Measurements from ENCODE around the gene AKT1S1.
A peak's percentile ranks its signal among the peaks of the same experiment; 100 is the strongest.

The AKT1S1 gene

DNA sequence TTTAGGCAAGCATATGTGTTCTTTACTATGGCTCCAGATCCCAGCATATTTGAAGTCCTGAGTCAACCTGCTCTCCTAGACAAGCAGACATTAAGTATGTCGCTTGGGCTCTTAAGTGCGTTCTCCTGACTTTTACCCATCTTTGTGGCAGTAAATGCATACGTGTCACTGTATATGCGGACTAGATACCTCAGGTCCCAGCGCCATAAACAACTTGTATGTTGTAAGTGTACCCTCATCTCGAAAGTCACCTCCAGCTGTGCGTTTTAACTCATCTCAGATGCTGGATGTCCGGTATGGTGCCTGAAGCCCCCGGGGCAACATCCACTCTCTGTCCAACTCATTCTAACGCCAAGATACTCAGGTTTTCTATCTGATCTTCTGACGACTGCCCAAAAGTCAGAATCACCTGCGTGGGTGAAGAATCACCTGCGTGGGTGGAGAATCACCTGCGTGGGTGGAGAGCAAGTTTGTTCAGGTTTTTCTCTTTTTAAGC is 24.5 kb downstream of the AKT1S1 start:
- DNase-seq, result no peak

DNA sequence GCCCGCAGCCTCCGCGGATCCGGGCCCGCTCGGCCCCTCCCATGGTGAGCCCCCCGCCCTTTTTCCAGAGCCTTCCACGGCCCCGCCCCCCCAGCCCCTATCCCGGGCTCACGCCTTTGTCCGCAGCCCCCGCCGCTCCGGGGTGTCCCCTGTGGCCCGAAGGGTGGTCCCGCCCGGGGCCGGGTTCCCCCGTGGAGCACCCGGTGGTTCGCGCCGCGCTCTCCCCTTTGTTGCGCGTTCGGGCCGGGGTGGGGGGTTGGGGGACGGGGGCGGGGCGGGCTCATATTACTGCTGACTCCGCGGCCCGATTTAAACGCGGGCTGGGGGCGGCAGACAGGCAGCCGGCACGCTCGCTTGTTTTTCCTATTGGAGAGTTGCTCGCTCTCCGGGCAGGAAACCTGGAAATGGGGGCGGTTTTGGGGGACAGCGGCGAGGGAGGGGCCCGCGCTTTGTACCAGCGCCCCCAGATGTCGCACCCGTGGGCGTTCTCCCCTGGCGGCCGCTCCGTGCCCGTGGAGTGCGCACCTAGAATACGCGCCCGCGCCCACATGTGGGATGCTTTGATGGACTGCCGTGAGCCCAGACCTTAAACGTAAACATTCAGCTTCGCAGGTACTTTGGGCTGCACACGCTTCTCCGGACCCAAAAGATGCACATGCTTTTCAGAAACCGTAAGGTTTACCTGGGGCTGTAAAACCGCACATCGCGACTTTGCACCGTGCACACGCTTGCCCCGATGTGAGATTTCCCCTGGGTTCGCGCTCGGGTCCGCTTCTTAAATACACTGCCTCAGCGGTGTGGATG is 25.5 kb downstream of the AKT1S1 start:
- peak; percentile 12 for DNase-seq

GRCh38 chr19:49850487-49851342 is 26.4 kb downstream of the AKT1S1 start, which contains the start of gene PTOV1:
TSS of gene PTOV1 (plus strand) at chr19:49851159.
- DNase-seq, result peak; percentile 84

- no peak for DNase-seq
Observed at GRCh38 chr19:49850221-49850486, 27.0 kb downstream of the AKT1S1 start.

DNA sequence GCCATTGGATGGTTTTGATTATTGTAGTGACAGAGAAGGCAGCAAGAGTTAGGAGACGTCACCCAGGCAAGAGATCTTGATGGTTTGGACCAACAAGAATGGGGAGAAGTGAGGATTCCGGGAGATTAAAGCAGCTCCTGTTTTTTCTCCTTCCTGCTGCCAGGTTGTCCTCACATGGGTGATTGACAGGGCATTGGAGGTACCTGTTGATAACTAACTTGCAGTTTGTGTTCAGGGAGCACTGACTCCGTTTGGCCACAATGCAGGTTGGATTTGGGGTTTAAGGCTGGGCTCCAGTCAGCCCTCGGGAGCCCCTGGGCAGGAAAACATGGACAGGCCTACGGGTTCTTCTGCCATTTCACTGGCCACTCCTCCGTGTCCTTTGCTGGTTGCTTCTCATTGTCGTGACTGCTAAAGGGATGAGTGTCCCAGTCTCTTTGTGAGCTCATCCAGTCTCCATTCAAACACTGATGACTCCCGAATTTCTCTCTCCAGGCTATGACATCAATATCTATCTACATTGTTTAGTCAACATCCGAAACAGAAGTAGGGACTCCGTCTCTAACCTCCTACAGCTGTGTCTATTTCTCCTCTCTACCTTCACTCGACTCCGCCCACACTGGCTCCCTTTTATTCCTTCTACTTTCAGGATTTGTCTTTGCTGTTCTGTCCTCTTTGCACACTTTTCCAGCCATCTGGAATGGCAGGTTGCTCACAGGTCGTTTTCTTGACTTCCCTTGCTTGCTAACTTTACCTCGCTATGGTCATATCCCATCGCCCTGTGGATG is 27.5 kb downstream of the AKT1S1 start:
- DNase-seq, result no peak

GRCh38 chr19:49848938-49849337 is 28.2 kb downstream of the AKT1S1 start:
- no peak for DNase-seq

DNA sequence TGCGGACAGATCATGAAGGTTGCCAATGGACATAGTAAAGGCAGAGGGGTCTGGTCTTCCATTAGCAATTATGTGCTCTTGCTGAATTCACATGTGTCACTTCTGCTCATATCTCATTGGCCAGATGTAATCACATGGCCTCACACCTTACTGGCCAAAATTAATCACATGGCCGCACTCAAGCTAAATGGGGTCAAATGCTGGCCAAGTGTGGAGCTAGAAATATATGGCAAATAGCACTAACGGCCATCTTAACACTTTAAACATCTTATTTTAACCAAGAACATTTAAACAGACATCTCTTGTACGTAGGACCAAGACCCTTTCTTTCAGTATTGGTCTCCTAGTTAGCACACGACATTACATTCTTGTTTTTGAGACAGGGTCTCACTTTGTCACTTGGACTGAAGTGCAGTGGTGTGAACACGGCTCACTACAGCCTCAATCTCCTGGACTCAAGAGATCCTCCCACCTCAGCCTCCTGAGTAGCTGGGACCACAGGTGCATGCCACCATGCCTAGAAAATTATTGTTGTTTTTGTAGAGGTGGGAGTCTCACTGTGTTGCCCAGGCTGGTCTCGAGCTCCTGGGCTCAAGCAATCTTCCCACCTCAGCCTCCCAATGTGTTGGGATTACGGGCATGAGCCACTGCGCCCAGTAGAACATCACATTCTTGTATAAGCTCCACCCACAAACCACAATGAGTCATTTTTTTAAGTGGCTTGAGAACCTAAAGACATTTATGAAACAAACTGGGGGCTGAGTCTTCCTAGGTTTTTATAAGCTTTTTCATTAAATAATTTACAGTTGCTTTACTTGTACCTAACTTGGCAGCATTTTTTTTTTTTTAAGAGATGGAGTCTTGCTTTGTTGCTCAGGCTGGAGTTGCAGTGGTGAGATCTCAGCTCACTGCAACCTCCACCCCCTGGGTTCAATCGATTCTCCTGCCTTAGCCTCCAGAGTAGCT is 29.1 kb downstream of the AKT1S1 start:
- no peak for DNase-seq

GRCh38 chr19:49846408-49846807 is 30.7 kb downstream of the AKT1S1 start:
- no peak for DNase-seq

GRCh38 chr19:49845414-49845813 is 31.7 kb downstream of the AKT1S1 start:
- no peak for DNase-seq

DNA sequence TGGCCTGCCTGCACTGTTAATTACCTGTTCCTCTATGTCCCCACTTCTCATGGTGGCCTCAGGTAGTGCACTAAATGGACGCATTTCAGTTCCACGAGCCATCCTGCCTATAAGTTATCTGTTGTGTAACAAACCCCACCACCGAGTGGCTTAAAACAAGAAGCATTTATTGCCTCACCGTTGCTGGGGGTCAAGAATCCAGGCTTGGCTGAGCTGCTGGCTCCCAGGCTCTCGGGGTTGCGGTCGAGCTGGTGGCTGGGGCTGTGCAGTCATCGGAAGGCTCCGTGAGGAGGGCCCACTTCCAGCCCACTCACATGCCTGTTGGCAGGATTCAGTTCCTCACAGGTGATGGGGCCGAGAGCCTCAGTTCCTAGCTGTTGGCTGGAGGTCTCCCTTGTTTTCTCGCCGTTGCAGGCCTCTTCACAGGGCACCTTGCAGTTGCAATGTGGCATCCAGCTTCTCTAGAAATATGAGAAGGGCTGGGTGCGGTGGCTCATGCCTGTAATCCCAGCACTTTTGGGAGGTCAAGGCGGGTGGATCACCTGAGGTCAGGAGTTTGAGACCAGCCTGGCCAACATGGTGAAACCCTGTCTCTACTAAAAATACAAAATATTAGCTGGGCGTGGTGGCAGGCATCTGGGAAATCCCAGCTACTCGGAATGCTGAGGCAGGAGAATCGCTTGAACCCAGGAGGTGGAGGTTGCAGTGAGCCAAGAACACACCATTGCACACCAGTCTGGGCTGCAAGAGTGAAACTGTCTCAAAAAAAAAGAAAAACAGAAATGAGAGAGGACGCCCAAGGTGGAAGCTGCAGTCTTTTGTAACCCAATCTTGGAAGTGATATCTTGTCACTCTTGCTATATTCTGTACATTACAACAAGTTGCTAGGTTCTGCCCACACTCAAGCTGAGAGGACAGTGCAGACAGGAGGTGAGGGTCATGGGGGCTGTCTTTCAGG is 32.7 kb downstream of the AKT1S1 start:
- no peak for DNase-seq

GRCh38 chr19:49843265-49843664 is 33.9 kb downstream of the AKT1S1 start:
- DNase-seq, result no peak

DNA sequence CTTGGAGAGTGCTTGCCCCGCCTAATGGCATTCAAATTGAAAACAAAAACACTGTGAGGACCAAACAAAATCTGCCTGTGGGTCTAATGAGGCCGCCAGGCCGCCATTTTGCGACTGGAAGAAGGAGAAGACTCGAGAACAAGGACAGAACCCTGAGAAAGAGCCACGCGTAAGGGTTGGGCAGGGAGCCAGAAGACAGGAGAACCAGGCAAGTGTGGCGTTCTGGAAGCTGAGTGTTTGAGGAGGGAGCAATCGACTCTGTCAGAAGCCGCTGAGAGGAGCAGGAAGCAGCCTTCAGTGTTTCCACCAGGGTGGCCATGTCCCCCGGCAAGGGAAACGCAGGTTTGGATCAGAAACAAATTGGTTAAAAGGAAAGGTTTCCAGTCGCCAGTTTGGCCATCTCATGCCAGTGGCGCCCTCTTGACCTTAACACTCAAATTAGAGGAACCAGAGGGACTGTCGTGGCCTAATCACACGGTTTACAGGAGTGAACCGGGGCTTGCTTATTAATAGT is 36.4 kb downstream of the AKT1S1 start:
- DNase-seq, result no peak

- DNase-seq, result no peak
Observed at GRCh38 chr19:49840321-49840720, 36.8 kb downstream of the AKT1S1 start.

DNA sequence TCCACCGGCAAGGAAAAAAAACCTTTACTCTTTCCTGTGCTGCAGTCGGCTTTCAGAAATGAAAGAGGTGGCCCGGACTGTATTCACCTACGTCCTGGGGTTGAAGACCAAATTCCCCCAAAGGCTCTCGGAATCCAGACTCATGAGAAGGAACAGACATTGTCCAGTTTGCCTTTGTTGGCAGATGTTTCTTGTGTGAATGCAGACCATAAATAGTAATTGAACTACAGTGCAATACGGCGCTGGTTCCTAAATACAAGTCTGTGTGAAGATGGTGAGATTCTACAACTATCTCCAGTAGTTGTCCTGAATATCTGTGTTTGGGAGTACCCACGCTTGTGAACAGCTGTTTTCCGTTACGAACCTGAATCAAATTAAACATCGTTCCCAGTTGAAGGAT is 37.4 kb downstream of the AKT1S1 start:
- no peak for DNase-seq

- no peak for DNase-seq
Observed at GRCh38 chr19:49838885-49839588, 38.1 kb downstream of the AKT1S1 start.

DNA sequence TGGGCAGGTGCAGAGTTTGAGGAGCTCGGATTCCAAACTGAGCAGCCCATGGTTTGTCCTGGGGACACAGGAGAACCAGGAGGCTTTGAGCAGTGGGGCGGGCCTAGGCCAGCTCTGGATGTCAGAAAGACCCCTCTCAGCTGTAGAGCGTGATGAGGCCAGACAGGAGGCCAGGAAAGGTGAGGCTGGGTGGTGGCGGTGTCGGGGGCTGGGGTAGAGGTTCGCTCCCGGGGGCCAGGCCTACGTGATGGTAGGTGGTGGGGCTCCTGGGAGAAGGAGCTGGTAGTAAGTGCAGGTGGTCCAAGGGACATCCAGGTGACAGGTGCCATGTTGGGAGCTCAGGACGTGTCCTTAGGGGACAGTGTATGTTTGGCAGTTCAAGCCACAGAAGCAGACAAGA is 39.7 kb downstream of the AKT1S1 start:
- no peak for DNase-seq

DNA sequence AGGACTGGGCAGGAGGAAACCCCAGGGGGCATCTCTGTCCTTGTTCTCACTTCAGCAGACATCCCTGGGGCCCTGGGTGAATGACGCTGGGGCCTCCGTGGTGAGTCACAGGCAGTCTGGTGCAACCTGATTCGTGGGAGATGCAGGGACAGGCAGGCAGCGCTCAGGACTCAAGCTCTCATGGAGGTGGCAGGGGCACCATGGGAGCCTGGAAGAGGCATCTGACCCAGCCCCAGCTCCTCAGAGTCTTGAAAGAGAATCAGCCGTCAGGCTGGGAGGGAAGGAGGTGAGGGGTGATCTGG is 40.2 kb downstream of the AKT1S1 start:
- DNase-seq, result no peak

GRCh38 chr19:49836176-49837008 is 40.8 kb downstream of the AKT1S1 start:
- DNase-seq, result no peak

DNA sequence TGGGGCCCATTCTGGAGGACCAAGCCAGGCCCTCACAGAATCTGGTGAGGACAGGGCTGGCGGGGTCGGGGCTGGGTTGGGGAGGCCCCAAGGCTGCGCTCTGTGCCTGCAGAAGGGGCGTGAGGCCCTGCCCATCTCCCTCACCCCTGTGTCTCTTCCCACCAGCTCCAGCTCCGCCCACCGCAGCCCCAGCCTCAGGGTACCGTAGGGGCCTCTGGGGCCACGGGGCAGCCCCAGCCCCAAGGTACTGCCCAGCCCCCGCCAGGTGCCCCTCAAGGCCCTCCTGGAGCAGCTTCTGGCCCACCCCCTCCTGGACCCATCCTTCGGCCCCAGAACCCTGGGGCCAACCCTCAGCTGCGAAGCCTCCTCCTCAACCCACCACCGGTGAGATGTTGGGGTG is 41.6 kb downstream of the AKT1S1 start:
- DNase-seq, result no peak

Data from NCI-H1092 (cell line).